Mononuclear cell (primary cell): ENCODE measurements around the gene SMARCD1. TPM values are rescaled to one million over a fixed set of nuclear protein-coding genes. Genes with fewer than 3 reads are reported as not detected.

ENCODE experiments used
- H3K27me3 ChIP-seq: 2 replicates; pipeline ENCODE4 v1.6.0; 2011; ENCODE audit warnings: low read length, control low read depth; ENCODE audit not compliant: insufficient read depth
- H3K4me1 ChIP-seq: 2 replicates; pipeline ENCODE4 v1.5.1; 2011; ENCODE audit warnings: mild to moderate bottlenecking, low read length, control low read depth; ENCODE audit not compliant: insufficient read depth
- H3K4me3 ChIP-seq: 2 replicates; pipeline ENCODE4 v1.5.1; 2011; ENCODE audit warnings: mild to moderate bottlenecking, low read length, moderate library complexity
- H3K9me3 ChIP-seq: 2 replicates; pipeline ENCODE4 v1.5.1; 2011; ENCODE audit warnings: low read depth, mild to moderate bottlenecking, control low read depth, low read length
- total RNA-seq: library from RNA; depleted of rRNA; stranded (reverse); fragments of >200 nt; gene quantifications from one replicate; pipeline ENCODE4 v1.2.3, GENCODE V29; 2012

SMARCD1 gene
- total RNA-seq: 74.3 TPM

- Histone ChIP-seq H3K4me1 (peaks cover 13% of the 10 kb centered on the region), H3K9me3 (no peaks in the 10 kb centered on the region), H3K4me3 (peak within 1 kb of the TSS; percentile 69), H3K27me3 (no peaks in the 10 kb centered on the region)
Observed at GRCh38 chr12:50084775-50085614, at the start of gene SMARCD1. SMARCD1 (plus strand) TSS chr12:50085342; CDS start chr12:50085370, 28 bp downstream.

GRCh38 chr12:50038336-50038735 lies 46.8 kb upstream of the SMARCD1 start:
- Histone ChIP-seq H3K27me3 (no peaks in the 10 kb centered on the region), H3K4me1 (peaks cover 8% of the 10 kb centered on the region), H3K4me3 (no peak overlapping the region), H3K9me3 (no peaks in the 10 kb centered on the region)

GRCh38 chr12:50039151-50039835 lies 45.8 kb upstream of the SMARCD1 start:
- H3K4me3 ChIP-seq: no peak overlapping the region
- H3K4me1 ChIP-seq: no peaks in the 10 kb centered on the region
- H3K27me3 ChIP-seq: no peaks in the 10 kb centered on the region
- H3K9me3 ChIP-seq: no peaks in the 10 kb centered on the region

GRCh38 chr12:50040657-50041056 lies 44.5 kb upstream of the SMARCD1 start:
- Histone ChIP-seq H3K4me1 (no peaks in the 10 kb centered on the region), H3K27me3 (no peaks in the 10 kb centered on the region), H3K9me3 (no peaks in the 10 kb centered on the region), H3K4me3 (no peak overlapping the region)

GRCh38 chr12:50041062-50041860 lies 43.9 kb upstream of the SMARCD1 start:
- H3K4me1 ChIP-seq: no peaks in the 10 kb centered on the region
- H3K9me3 ChIP-seq: no peaks in the 10 kb centered on the region
- no peaks in the 10 kb centered on the region for H3K27me3 ChIP-seq
- H3K4me3 ChIP-seq: no peak overlapping the region

- Histone ChIP-seq H3K27me3 (no peaks in the 10 kb centered on the region), H3K4me3 (no peak overlapping the region), H3K4me1 (no peaks in the 10 kb centered on the region), H3K9me3 (no peaks in the 10 kb centered on the region)
Observed at GRCh38 chr12:50041962-50042361, 43.2 kb upstream of the SMARCD1 start.

GRCh38 chr12:50042693-50043092 lies 42.4 kb upstream of the SMARCD1 start:
- H3K27me3 ChIP-seq: no peaks in the 10 kb centered on the region
- H3K4me3 ChIP-seq: no peak overlapping the region
- H3K9me3 ChIP-seq: no peaks in the 10 kb centered on the region
- H3K4me1 ChIP-seq: no peaks in the 10 kb centered on the region

GRCh38 chr12:50043308-50043707 lies 41.8 kb upstream of the SMARCD1 start:
- no peak overlapping the region for H3K4me3 ChIP-seq
- H3K4me1 ChIP-seq: no peaks in the 10 kb centered on the region
- no peaks in the 10 kb centered on the region for H3K27me3 ChIP-seq
- no peaks in the 10 kb centered on the region for H3K9me3 ChIP-seq

- Histone ChIP-seq H3K4me3 (no peak overlapping the region), H3K4me1 (no peaks in the 10 kb centered on the region), H3K27me3 (no peaks in the 10 kb centered on the region), H3K9me3 (no peaks in the 10 kb centered on the region)
Observed at GRCh38 chr12:50043854-50044253, 41.3 kb upstream of the SMARCD1 start.

GRCh38 chr12:50047693-50048250 lies 37.4 kb upstream of the SMARCD1 start:
- H3K4me1 ChIP-seq: peaks cover 18% of the 10 kb centered on the region
- no peak overlapping the region for H3K4me3 ChIP-seq
- H3K27me3 ChIP-seq: peaks cover 12% of the 10 kb centered on the region

GRCh38 chr12:50049254-50050118 lies 35.7 kb upstream of the SMARCD1 start:
- no peak overlapping the region for H3K4me3 ChIP-seq
- H3K4me1 ChIP-seq: peaks cover 18% of the 10 kb centered on the region
- no peaks in the 10 kb centered on the region for H3K9me3 ChIP-seq
- peaks cover 12% of the 10 kb centered on the region for H3K27me3 ChIP-seq

More at GRCh38 chr12:50047693-50048250, 37.4 kb upstream of the SMARCD1 start:
- H3K9me3 ChIP-seq: no peaks in the 10 kb centered on the region

- Histone ChIP-seq H3K9me3 (no peaks in the 10 kb centered on the region), H3K4me3 (no peak overlapping the region), H3K4me1 (peaks cover 18% of the 10 kb centered on the region), H3K27me3 (peaks cover 12% of the 10 kb centered on the region)
Observed at GRCh38 chr12:50050119-50050385, 35.1 kb upstream of the SMARCD1 start.

GRCh38 chr12:50050410-50051098 lies 34.6 kb upstream of the SMARCD1 start:
- Histone ChIP-seq H3K27me3 (peaks cover 12% of the 10 kb centered on the region), H3K4me3 (no peak overlapping the region), H3K9me3 (no peaks in the 10 kb centered on the region), H3K4me1 (peaks cover 18% of the 10 kb centered on the region)
